Stomach (tissue), 9 donors: ENCODE measurements around the gene PLCH1. TPM values are rescaled to one million over a fixed set of nuclear protein-coding genes. Genes with fewer than 3 reads are reported as not detected.

Source experiments
- DNase-seq, 2 donors: peaks; one replicate each; pipeline versions ENCODE4 v3.0.0 to v3.0.0-alpha.2; 2013 to 2019
- H3K27ac ChIP-seq, 5 donors: fragments of 200-600 bp in 4 of 5; sonication (generic) in 4 of 5; one replicate each; pipeline ENCODE4 v1.5.1; 2013 to 2019; ENCODE audit warnings: mild to moderate bottlenecking in 1 of 5, moderate library complexity in 1 of 5
- H3K27me3 ChIP-seq, 3 donors: fragments of 200-600 bp; sonication (generic); one replicate each; pipeline ENCODE4 v1.5.1; 2017 to 2019; ENCODE audit warnings: mixed run types in 1 of 3
- H3K36me3 ChIP-seq, 4 donors: fragments of 200-600 bp; sonication (generic); 1 replicate in 3 of 4; 2 replicates in 1 of 4; pipeline ENCODE4 v1.5.1; 2016 to 2019
- H3K4me1 ChIP-seq, 4 donors: fragments of 200-600 bp; sonication (generic); one replicate each; pipeline ENCODE4 v1.5.1; 2016 to 2019
- H3K4me3 ChIP-seq, 4 donors: fragments of 200-600 bp; sonication (generic) in 3 of 4; one replicate each; pipeline ENCODE4 v1.5.1; 2016 to 2019; ENCODE audit warnings: mild to moderate bottlenecking in 1 of 4
- H3K9me3 ChIP-seq, 4 donors: fragments of 200-600 bp; sonication (generic); one replicate each; pipeline ENCODE4 v1.5.1; 2016 to 2019
- EP300 ChIP-seq: sonication (generic); formaldehyde crosslinking; IDR thresholded peaks from one replicate; pipeline ENCODE4 v1.6.1; 2017; ENCODE audit warnings: antibody characterized with exemption
- POLR2A ChIP-seq, 4 donors: fragments of 450-650 bp; IDR thresholded peaks; one replicate each; pipeline ENCODE4 v1.6.1; 2016; ENCODE audit warnings: antibody characterized with exemption in 4 of 4, control low read depth in 2 of 4, mild to moderate bottlenecking in 1 of 4, moderate library complexity in 1 of 4
- POLR2AphosphoS5 ChIP-seq, 3 donors: sonication (generic); formaldehyde crosslinking; IDR thresholded peaks; one replicate each; pipeline ENCODE4 v1.6.1; 2016; ENCODE audit warnings: antibody characterized with exemption in 3 of 3
- WGBS, 5 donors: extraction: QIAGEN DNeasy Blood & Tissue Kit in 3 of 5; methylation state at CpG; one replicate each; pipeline versions ENCODE4 v1.1.5 to v1.1.7; 2013 to 2018; 5-methylcytosine and 5-hydroxymethylcytosine counted together
- intact Hi-C: fragments of 100-400 bp; cut with DNase I; formaldehyde crosslinking; loops from one replicate; pipeline ENCODE4 v1.15.1; 2023; ENCODE audit warnings: low total_unique reads
- polyA plus RNA-seq, 3 donors: library from polyadenylated mRNA; stranded (reverse); fragments of 200-250 nt; gene quantifications; one replicate each; pipeline ENCODE4 v1.2.3, GENCODE V29; 2013
- total RNA-seq, 5 donors: library from RNA; depleted of rRNA; stranded (reverse); fragments of >200 nt; gene quantifications; one replicate each; pipeline versions ENCODE4 v1.1.0 to v1.2.3, GENCODE V29; 2014 to 2016
- TF ChIP-seq, protein P1 (sequence below), 7 experiments: fragments of 450-650 bp in 4 of 7; fragments of 200-600 bp in 3 of 7; sonication (generic) in 3 of 7; IDR thresholded peaks; one replicate each; pipeline ENCODE4 v1.5.1; 2016 to 2019; ENCODE audit warnings: antibody characterized with exemption in 7 of 7, control low read depth in 2 of 7, mild to moderate bottlenecking in 1 of 7
- donor health status: healthy with polysubstance abuse.
- donor health status: Bipolar disorder and iron deficiency.
- donor health status: healthy.

PLCH1 gene
- total and polyA plus RNA-seq, 8 donors: 0.75 to 18.8 (median 3.3) TPM

DNA sequence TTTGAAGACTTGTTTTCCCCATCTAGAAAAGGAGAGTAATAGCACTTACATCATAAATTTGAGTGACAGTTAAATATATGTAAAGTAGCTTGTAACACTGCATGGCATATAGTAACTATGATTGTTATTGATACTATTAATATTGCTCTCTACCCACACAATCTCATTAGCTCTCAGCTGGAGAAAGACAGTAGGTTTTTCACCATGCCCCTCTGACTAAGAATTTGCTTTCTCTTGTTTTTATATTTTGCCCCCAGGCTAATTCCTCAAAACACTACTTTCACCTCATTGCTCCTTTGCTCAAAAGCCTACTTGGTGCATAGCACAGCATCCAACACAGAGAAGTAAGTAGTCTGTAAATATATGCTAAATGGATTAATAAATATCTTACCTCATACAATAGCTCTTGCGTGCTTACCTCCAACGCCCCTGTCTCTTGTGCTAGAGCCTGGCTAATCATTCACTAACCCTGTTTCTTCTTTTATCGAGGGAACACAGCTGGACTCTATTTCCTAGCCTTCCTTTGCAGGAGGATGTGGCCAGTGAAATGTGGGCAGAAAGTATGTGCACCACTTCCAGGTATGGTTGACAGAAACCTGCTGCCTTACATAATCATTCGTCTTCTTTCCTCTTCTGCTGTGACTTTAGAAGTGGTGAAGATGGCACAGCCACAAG lies 190.0 kb downstream of the PLCH1 start:
- intact Hi-C loops: no loop called here
- H3K4me3 ChIP-seq: no peak overlapping the region
- H3K36me3 ChIP-seq: peaks cover 0 to 7% (median 0%) of the 10 kb centered on the region in 4 donors
- H3K4me1 ChIP-seq: peaks cover 5 to 16% (median 12%) of the 10 kb centered on the region in 4 donors
- H3K27ac ChIP-seq: peak overlapping the region in 4 of 5 donors; percentile 6 to 46 (median 24)
- 16 to 40% (median 20%) methylated on average over 4 of the region's 4 CpGs for WGBS, 5 donors
- TF ChIP-seq POLR2AphosphoS5 (IDR thresholded peaks at IDR 0.05) (no peak), POLR2A (IDR thresholded peaks at IDR 0.05) (no peak), EP300 (no peak)
- TF ChIP-seq, protein P1, sequence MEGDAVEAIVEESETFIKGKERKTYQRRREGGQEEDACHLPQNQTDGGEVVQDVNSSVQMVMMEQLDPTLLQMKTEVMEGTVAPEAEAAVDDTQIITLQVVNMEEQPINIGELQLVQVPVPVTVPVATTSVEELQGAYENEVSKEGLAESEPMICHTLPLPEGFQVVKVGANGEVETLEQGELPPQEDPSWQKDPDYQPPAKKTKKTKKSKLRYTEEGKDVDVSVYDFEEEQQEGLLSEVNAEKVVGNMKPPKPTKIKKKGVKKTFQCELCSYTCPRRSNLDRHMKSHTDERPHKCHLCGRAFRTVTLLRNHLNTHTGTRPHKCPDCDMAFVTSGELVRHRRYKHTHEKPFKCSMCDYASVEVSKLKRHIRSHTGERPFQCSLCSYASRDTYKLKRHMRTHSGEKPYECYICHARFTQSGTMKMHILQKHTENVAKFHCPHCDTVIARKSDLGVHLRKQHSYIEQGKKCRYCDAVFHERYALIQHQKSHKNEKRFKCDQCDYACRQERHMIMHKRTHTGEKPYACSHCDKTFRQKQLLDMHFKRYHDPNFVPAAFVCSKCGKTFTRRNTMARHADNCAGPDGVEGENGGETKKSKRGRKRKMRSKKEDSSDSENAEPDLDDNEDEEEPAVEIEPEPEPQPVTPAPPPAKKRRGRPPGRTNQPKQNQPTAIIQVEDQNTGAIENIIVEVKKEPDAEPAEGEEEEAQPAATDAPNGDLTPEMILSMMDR (IDR thresholded peaks at IDR 0.05): no peak
- DNase-seq: peak in 1 of 2 donors; percentile 79
- H3K9me3 ChIP-seq: no peaks in the 10 kb centered on the region
- H3K27me3 ChIP-seq: no peaks in the 10 kb centered on the region

DNA sequence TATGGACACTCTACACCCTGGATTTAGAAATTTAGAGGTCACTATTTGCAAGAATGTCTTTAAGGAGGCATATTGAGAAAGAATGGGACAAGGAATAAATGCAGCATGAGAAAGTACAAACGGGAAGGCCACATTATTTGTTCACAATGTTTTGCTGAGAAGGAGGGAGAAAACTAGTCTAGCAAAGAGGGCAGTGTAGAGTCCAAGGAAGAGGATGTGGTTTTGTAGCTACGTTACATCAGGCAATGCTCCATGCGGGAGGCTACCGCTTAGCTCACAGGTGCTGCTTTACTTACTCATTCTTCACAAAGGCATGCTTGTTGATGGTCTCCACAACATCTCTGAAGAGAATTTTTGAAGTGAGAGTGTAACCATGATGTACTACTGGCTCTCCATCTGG lies 191.1 kb downstream of the PLCH1 start:
- H3K4me1 ChIP-seq: peaks cover 5 to 16% (median 12%) of the 10 kb centered on the region in 4 donors
- H3K9me3 ChIP-seq: no peaks in the 10 kb centered on the region
- H3K27me3 ChIP-seq: no peaks in the 10 kb centered on the region
- intact Hi-C loops: no loop called here
- peak in 1 of 2 donors; percentile 24 for DNase-seq
- no peak for TF ChIP-seq POLR2AphosphoS5 (IDR thresholded peaks at IDR 0.05)
- no peak for TF ChIP-seq POLR2A (IDR thresholded peaks at IDR 0.05)
- no peak for TF ChIP-seq EP300
- TF ChIP-seq, protein P1 (IDR thresholded peaks at IDR 0.05): no peak
- 58 to 72% (median 69%) methylated on average over 4 of the region's 4 CpGs for WGBS, 5 donors
- no peak overlapping the region for H3K27ac ChIP-seq
- no peak overlapping the region for H3K4me3 ChIP-seq
- H3K36me3 ChIP-seq: peaks cover 0 to 14% (median 0%) of the 10 kb centered on the region in 4 donors

DNA sequence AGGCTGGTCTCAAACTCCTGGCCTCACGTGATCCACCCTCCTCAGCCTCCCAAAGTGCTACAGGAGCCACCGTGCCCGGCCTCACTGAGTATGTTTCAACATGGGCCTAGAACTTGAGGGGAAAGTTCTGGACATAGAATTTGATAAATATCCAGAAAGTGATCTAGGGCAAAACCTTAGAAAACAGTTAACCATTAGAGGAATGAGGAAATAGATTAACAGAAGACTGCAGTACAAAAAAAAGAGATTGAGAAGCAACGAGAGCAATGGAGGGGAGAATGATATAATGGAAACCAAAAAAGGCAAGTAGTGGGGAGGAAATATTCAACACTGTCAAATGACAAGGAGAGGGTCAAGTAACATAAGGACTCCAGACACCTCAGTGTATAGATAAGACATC lies 191.5 kb downstream of the PLCH1 start:
- no peaks in the 10 kb centered on the region for H3K9me3 ChIP-seq
- TF ChIP-seq POLR2A (IDR thresholded peaks at IDR 0.05): no peak
- TF ChIP-seq EP300: no peak
- TF ChIP-seq, protein P1 (IDR thresholded peaks at IDR 0.05): no peak
- TF ChIP-seq POLR2AphosphoS5 (IDR thresholded peaks at IDR 0.05): no peak
- 71 to 80% (median 77%) methylated on average over 4 of the region's 4 CpGs for WGBS, 5 donors

DNA sequence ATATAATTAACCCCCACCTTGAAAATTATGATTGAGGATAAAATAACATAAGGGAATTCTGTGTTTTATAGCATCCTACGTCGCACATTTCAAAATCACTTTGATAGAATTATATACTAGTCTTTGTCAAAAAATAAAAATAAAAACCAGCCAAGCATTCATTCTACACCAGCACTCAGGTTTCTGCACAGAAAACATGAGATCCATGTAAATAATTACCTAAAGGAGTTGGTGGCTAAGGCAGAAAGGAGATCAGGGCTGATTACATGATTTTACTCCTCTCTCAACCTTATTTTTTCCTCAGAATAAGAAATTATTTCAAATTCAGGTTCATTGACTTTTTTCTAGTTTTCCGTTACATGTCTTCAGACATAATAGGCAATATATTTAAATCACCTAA lies 194.5 kb downstream of the PLCH1 start:
- no peak overlapping the region for H3K27ac ChIP-seq
- H3K4me1 ChIP-seq: peaks cover 0 to 7% (median 3%) of the 10 kb centered on the region in 4 donors
- H3K9me3 ChIP-seq: no peaks in the 10 kb centered on the region
- intact Hi-C loops: no loop called here
- H3K27me3 ChIP-seq: no peaks in the 10 kb centered on the region
- H3K4me3 ChIP-seq: no peak overlapping the region
- no peak for DNase-seq
- TF ChIP-seq POLR2AphosphoS5 (IDR thresholded peaks at IDR 0.05) (no peak), POLR2A (IDR thresholded peaks at IDR 0.05) (no peak)
- TF ChIP-seq, protein P1 (IDR thresholded peaks at IDR 0.05): no peak
- 96 to 98% (median 97%) methylated on average over 3 of the region's 3 CpGs for WGBS, 5 donors
- H3K36me3 ChIP-seq: peaks cover 0 to 14% (median 0%) of the 10 kb centered on the region in 4 donors

More for the DNA sequence above, 191.5 kb downstream of the PLCH1 start:
- intact Hi-C loops: no loop called here
- Histone ChIP-seq H3K27ac (no peak overlapping the region), H3K36me3 (peaks cover 0 to 14% (median 0%) of the 10 kb centered on the region in 4 donors), H3K27me3 (no peaks in the 10 kb centered on the region), H3K4me1 (peaks cover 5 to 16% (median 12%) of the 10 kb centered on the region in 4 donors), H3K4me3 (no peak overlapping the region)
- DNase-seq: no peak
